DND-41 (cell line): ENCODE results near the gene TPPP.

Source experiments
- EZH2 ChIP-seq: IDR thresholded peaks from 3 replicates; pipeline ENCODE4 v1.6.1; 2012; ENCODE audit warnings: borderline replicate concordance, low read depth, mild to moderate bottlenecking, moderate library complexity, low read length, inconsistent platforms; ENCODE audit not compliant: severe bottlenecking
- TF ChIP-seq, protein P1 (sequence below): IDR thresholded peaks from 2 replicates; pipeline ENCODE4 v1.5.1; 2012; ENCODE audit warnings: borderline replicate concordance, low read length, moderate library complexity, mild to moderate bottlenecking; ENCODE audit not compliant: poor library complexity, severe bottlenecking; ENCODE audit errors: extremely low read depth

GRCh38 chr5:683551-684481, 9.3 kb downstream of the TPPP start:
- TF ChIP-seq, protein P1, sequence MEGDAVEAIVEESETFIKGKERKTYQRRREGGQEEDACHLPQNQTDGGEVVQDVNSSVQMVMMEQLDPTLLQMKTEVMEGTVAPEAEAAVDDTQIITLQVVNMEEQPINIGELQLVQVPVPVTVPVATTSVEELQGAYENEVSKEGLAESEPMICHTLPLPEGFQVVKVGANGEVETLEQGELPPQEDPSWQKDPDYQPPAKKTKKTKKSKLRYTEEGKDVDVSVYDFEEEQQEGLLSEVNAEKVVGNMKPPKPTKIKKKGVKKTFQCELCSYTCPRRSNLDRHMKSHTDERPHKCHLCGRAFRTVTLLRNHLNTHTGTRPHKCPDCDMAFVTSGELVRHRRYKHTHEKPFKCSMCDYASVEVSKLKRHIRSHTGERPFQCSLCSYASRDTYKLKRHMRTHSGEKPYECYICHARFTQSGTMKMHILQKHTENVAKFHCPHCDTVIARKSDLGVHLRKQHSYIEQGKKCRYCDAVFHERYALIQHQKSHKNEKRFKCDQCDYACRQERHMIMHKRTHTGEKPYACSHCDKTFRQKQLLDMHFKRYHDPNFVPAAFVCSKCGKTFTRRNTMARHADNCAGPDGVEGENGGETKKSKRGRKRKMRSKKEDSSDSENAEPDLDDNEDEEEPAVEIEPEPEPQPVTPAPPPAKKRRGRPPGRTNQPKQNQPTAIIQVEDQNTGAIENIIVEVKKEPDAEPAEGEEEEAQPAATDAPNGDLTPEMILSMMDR: no peak
- no peak for TF ChIP-seq EZH2
